ENCODE measurements around the gene DDX24. TPM values are rescaled to one million over a fixed set of nuclear protein-coding genes. Genes with fewer than 3 reads are reported as not detected.

The DDX24 gene
- total RNA-seq, 1 donor from 2014 or later, result 168 TPM

GRCh38 chr14:94102768-94103482 lies 21.9 kb upstream of the DDX24 start:
- Mint-ChIP-seq H3K9me3 (no peaks in the 10 kb centered on the region), H3K4me3 (no peak overlapping the region), H3K27me3 (ENCODE audit: low read depth) (no peaks in the 10 kb centered on the region), H3K4me1 (no peaks in the 10 kb centered on the region), H3K36me3 (ENCODE audit: low read depth) (peaks cover 11% of the 10 kb centered on the region), H3K27ac (ENCODE audit: unreplicated experiment) (no peak overlapping the region)
- DNase-seq (ENCODE audit: low read depth, low spot score), result no peak
- TF ChIP-seq CTCF (conservative IDR thresholded peaks at IDR 0.05), result no peak

GRCh38 chr14:94101748-94102147 lies 20.7 kb upstream of the DDX24 start:
- Mint-ChIP-seq H3K4me3 (no peak overlapping the region), H3K27me3 (ENCODE audit: low read depth) (no peaks in the 10 kb centered on the region), H3K4me1 (no peaks in the 10 kb centered on the region), H3K9me3 (no peaks in the 10 kb centered on the region), H3K27ac (ENCODE audit: unreplicated experiment) (peak overlapping the region; percentile 27), H3K36me3 (ENCODE audit: low read depth) (peaks cover 9% of the 10 kb centered on the region)
- DNase-seq (ENCODE audit: low read depth, low spot score), result no peak
- no peak for TF ChIP-seq CTCF (conservative IDR thresholded peaks at IDR 0.05)

- no peaks in the 10 kb centered on the region for H3K9me3 Mint-ChIP-seq
Observed at GRCh38 chr14:94100847-94101246, 19.8 kb upstream of the DDX24 start.

GRCh38 chr14:94099006-94099405 lies 18.0 kb upstream of the DDX24 start:
- TF ChIP-seq CTCF (conservative IDR thresholded peaks at IDR 0.05), result no peak
- peak overlapping the region; percentile 16 for H3K27ac Mint-ChIP-seq (ENCODE audit: unreplicated experiment)
- no peak for DNase-seq (ENCODE audit: low read depth, low spot score)
- no peaks in the 10 kb centered on the region for H3K9me3 Mint-ChIP-seq
- no peak overlapping the region for H3K4me3 Mint-ChIP-seq
- no peaks in the 10 kb centered on the region for H3K27me3 Mint-ChIP-seq (ENCODE audit: low read depth)
- H3K36me3 Mint-ChIP-seq (ENCODE audit: low read depth), result peaks cover 9% of the 10 kb centered on the region
- H3K4me1 Mint-ChIP-seq, result no peaks in the 10 kb centered on the region

More at GRCh38 chr14:94100847-94101246, 19.8 kb upstream of the DDX24 start:
- H3K4me1 Mint-ChIP-seq, result no peaks in the 10 kb centered on the region
- DNase-seq (ENCODE audit: low read depth, low spot score), result no peak
- no peak for TF ChIP-seq CTCF (conservative IDR thresholded peaks at IDR 0.05)
- peaks cover 9% of the 10 kb centered on the region for H3K36me3 Mint-ChIP-seq (ENCODE audit: low read depth)
- no peak overlapping the region for H3K4me3 Mint-ChIP-seq
- H3K27me3 Mint-ChIP-seq (ENCODE audit: low read depth), result no peaks in the 10 kb centered on the region
- H3K27ac Mint-ChIP-seq (ENCODE audit: unreplicated experiment), result no peak overlapping the region

- DNase-seq (ENCODE audit: low read depth, low spot score), result no peak
- H3K27ac Mint-ChIP-seq (ENCODE audit: unreplicated experiment), result peak overlapping the region; percentile 16
Observed at GRCh38 chr14:94098326-94098992, 17.5 kb upstream of the DDX24 start.

More at GRCh38 chr14:94098326-94098992, 17.5 kb upstream of the DDX24 start:
- H3K27me3 Mint-ChIP-seq (ENCODE audit: low read depth), result no peaks in the 10 kb centered on the region
- H3K4me3 Mint-ChIP-seq, result no peak overlapping the region
- H3K4me1 Mint-ChIP-seq, result no peaks in the 10 kb centered on the region
- H3K36me3 Mint-ChIP-seq (ENCODE audit: low read depth), result peaks cover 9% of the 10 kb centered on the region
- TF ChIP-seq CTCF (conservative IDR thresholded peaks at IDR 0.05), result no peak
- no peaks in the 10 kb centered on the region for H3K9me3 Mint-ChIP-seq

Data from neural crest cell (in vitro differentiated cells).